Transverse colon (tissue), 4 donors: ENCODE data around the gene COPZ2. TPM values are rescaled to one million over a fixed set of nuclear protein-coding genes. Genes with fewer than 3 reads are reported as not detected.
A peak's percentile ranks its signal among the peaks of the same experiment; 100 is the strongest.

Experiments used
- DNase-seq: peaks from one replicate; pipeline ENCODE4 v3.0.0-alpha.2; 2019
- H3K27ac ChIP-seq, 4 donors: fragments of 200-600 bp; sonication (generic); 2 replicates each; pipeline ENCODE4 v1.5.1; 2016 to 2018; ENCODE audit warnings: inconsistent platforms in 4 of 4
- H3K27me3 ChIP-seq: fragments of 200-600 bp; sonication (generic); 2 replicates; pipeline ENCODE4 v1.5.1; 2017; ENCODE audit warnings: inconsistent platforms
- H3K36me3 ChIP-seq, 4 donors: fragments of 200-600 bp; sonication (generic); 2 replicates each; pipeline ENCODE4 v1.5.1; 2017 to 2019; ENCODE audit warnings: inconsistent platforms in 4 of 4
- H3K4me1 ChIP-seq, 4 donors: fragments of 200-600 bp; sonication (generic); 2 replicates each; pipeline ENCODE4 v1.5.1; 2017 to 2020; ENCODE audit warnings: inconsistent platforms in 4 of 4
- H3K4me3 ChIP-seq, 4 donors: fragments of 200-600 bp; sonication (generic); 1 replicate in 1 of 4; 2 replicates in 3 of 4; pipeline versions ENCODE4 v1.5.1 to v1.6.1; 2017 to 2019; ENCODE audit warnings: inconsistent platforms in 4 of 4
- H3K9me3 ChIP-seq, 2 donors: fragments of 200-600 bp; sonication (generic); 2 replicates each; pipeline ENCODE4 v1.5.1; 2017 to 2019; ENCODE audit warnings: inconsistent platforms in 2 of 2
- EP300 ChIP-seq: sonication (generic); formaldehyde crosslinking; IDR thresholded peaks from one replicate; pipeline ENCODE4 v1.6.1; 2017; ENCODE audit warnings: antibody characterized with exemption, low read depth
- POLR2A ChIP-seq: fragments of 450-650 bp; IDR thresholded peaks from one replicate; pipeline ENCODE4 v1.6.1; 2016; ENCODE audit warnings: antibody characterized with exemption, mild to moderate bottlenecking, moderate library complexity
- POLR2AphosphoS5 ChIP-seq, 3 donors: sonication (generic); formaldehyde crosslinking; IDR thresholded peaks; one replicate each; pipeline ENCODE4 v1.6.1; 2016; ENCODE audit warnings: antibody characterized with exemption in 3 of 3
- WGBS, 2 donors: methylation state at CpG; one replicate each; pipeline ENCODE4 v1.1.5; 2018; ENCODE audit warnings: low coverage in 1 of 2; 5-methylcytosine and 5-hydroxymethylcytosine counted together
- in situ Hi-C, 4 donors: fragments of 200-750 bp; cut with MboI; loops; one replicate each; pipeline versions ENCODE4 v1.15.0 to v1.15.1; 2017; ENCODE audit warnings: low sequenced_read_pairs in 3 of 4, low pct_ligation_motif_present in 1 of 4, low pct_unique_long_range_greater_than_20kb in 1 of 4
- intact Hi-C: fragments of 100-400 bp; cut with DNase I; formaldehyde crosslinking; loops from one replicate; pipeline ENCODE4 v1.15.1; 2023; ENCODE audit warnings: low total_unique reads
- total RNA-seq, 4 donors: library from RNA; depleted of rRNA; stranded (reverse); fragments of >200 nt; gene quantifications; one replicate each; pipeline ENCODE4 v1.1.0, GENCODE V29; 2016
- TF ChIP-seq, protein P1 (sequence below), 5 experiments: fragments of 200-600 bp in 3 of 5; fragments of 450-650 bp in 2 of 5; sonication (generic) in 3 of 5; IDR thresholded peaks; 1 replicate in 2 of 5; 2 replicates in 3 of 5; pipeline ENCODE4 v1.5.1; 2016 to 2017; ENCODE audit warnings: antibody characterized with exemption in 5 of 5, inconsistent platforms in 3 of 5, mild to moderate bottlenecking in 2 of 5, moderate library complexity in 1 of 5

COPZ2 gene
- total RNA-seq, 4 donors from 2014 or later = 6.0 to 11.2 (median 8.3) TPM

GRCh38 chr17:48056246-48056745 lies 18.7 kb upstream of the COPZ2 start:
- TF ChIP-seq POLR2A = no peak
- Histone ChIP-seq H3K9me3 (no peaks in the 10 kb centered on the region), H3K27ac (no peak overlapping the region), H3K36me3 (peaks cover 0 to 52% (median 22%) of the 10 kb centered on the region in 4 donors), H3K27me3 (no peaks in the 10 kb centered on the region), H3K4me1 (peaks cover 28 to 46% (median 42%) of the 10 kb centered on the region in 4 donors), H3K4me3 (no peak overlapping the region)
- WGBS, 2 donors = 93 to 97% methylated on average over 8 to 10 of the region's 10 CpGs
- intact Hi-C loops = no loop called here
- in situ Hi-C loops = no loop called here
- no peak for DNase-seq

DNA sequence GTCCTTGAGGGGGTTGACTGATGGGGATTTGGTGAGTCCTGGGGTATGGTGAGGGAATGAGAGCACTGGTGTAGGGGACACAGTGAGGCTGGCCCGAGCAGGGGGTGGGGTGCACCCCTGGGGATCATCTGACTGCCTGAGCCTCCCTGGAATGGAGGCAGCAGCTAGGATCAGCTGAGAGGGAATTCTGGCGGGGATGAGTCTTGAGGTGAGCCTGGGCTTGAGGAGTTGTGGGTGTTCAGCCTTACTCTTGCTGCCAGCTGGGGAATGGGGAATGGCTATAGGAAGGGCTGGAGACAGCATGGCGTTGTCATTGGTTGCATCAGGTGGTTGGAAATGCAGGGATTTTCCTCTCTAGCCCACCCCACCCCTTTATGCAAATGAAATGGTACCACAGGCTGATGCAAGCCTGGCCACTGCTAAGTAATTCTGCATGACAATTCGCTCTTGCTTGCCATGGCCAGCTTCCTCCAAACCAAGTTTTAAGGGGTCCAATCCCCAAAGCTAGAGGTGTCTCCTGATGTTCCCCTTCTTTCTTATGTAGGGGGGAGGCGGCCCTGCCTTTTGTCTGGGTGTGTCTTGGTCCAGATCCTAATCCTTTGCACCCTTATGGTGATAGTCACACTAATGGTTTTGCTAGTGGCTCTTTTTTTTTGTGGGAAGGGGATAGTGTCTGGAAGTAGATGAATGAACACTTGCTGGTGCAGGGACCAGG lies 18.1 kb upstream of the COPZ2 start:
- H3K4me3 ChIP-seq = no peak overlapping the region
- DNase-seq = no peak
- peak overlapping the region in 2 of 4 donors; percentile 27 to 99 for H3K27ac ChIP-seq
- peaks cover 0 to 49% (median 21%) of the 10 kb centered on the region in 4 donors for H3K36me3 ChIP-seq
- in situ Hi-C loops (no loop called here), intact Hi-C loops (no loop called here)
- H3K4me1 ChIP-seq = peaks cover 34 to 52% (median 49%) of the 10 kb centered on the region in 4 donors
- 71% methylated on average over 5 of the region's 5 CpGs; no CpG with 5 or more reads in 1 of the 2 donors for WGBS, 2 donors
- TF ChIP-seq EP300 (no peak), POLR2A (no peak), POLR2AphosphoS5 (IDR thresholded peaks at IDR 0.05) (no peak)
- TF ChIP-seq, protein P1, sequence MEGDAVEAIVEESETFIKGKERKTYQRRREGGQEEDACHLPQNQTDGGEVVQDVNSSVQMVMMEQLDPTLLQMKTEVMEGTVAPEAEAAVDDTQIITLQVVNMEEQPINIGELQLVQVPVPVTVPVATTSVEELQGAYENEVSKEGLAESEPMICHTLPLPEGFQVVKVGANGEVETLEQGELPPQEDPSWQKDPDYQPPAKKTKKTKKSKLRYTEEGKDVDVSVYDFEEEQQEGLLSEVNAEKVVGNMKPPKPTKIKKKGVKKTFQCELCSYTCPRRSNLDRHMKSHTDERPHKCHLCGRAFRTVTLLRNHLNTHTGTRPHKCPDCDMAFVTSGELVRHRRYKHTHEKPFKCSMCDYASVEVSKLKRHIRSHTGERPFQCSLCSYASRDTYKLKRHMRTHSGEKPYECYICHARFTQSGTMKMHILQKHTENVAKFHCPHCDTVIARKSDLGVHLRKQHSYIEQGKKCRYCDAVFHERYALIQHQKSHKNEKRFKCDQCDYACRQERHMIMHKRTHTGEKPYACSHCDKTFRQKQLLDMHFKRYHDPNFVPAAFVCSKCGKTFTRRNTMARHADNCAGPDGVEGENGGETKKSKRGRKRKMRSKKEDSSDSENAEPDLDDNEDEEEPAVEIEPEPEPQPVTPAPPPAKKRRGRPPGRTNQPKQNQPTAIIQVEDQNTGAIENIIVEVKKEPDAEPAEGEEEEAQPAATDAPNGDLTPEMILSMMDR (IDR thresholded peaks at IDR 0.05) = no peak
- H3K9me3 ChIP-seq = no peaks in the 10 kb centered on the region
- no peaks in the 10 kb centered on the region for H3K27me3 ChIP-seq

DNA sequence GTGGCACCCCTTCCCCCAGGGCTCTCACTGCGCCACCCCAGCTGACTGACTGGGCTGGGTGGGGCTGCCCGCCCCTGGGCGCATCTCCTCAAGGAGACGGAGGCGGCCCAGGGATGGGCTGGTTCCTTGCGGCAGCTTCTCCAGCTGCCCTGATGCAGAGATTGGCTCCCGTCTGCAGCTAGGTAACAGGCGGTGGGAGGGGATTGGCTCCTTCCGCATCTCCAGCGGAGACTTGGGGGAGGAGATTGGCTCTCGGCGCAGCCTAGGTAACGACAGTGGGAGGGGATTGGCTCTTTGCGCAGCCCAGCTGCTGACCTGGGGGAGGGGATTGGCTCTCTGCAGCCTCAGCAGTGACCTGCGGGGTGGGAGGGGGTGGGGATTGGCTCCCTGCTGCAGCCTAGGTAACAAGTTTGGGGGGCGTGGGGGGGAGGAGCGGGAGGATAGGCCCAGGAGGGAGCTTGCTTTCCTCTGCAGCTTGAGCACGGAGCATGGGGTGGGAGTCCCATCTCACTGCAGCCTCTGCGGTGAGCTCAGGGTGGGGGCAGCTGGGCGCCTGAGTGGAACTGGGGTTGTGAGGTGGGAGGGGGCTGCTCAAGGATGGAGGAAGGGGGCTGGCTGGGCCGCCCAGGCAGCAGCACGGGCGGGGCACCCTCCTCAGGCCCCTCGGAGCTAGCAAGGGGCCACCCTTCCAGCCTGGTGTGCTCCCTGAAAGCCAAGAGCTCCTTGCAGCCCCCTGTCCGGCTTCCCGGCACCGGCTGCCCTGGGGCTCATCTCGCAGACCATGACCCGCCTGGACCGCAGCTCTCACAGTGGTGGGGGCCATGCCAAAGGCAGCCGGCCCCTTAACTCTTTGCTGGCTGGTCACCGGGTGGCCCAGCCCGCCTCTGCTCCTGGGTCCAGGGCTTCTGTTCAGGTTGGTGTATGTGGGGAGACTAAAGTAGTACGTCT lies 16.9 kb upstream of the COPZ2 start:
- H3K27ac ChIP-seq = peak overlapping the region; percentile 97 to 99 (median 98)
- TF ChIP-seq EP300 (no peak), POLR2AphosphoS5 (IDR thresholded peaks at IDR 0.05) (no peak), POLR2A (no peak)
- TF ChIP-seq, protein P1 (IDR thresholded peaks at IDR 0.05) = no peak
- in situ Hi-C loops (no loop called here), intact Hi-C loops (no loop called here)
- no peaks in the 10 kb centered on the region for H3K27me3 ChIP-seq
- no peaks in the 10 kb centered on the region for H3K9me3 ChIP-seq
- H3K4me3 ChIP-seq = peak overlapping the region in 1 of 4 donors; percentile 87
- peaks cover 43 to 63% (median 60%) of the 10 kb centered on the region in 4 donors for H3K4me1 ChIP-seq
- H3K36me3 ChIP-seq = peaks cover 0 to 39% (median 18%) of the 10 kb centered on the region in 4 donors
- DNase-seq = peak; percentile 35
- WGBS, 2 donors = 80% methylated on average over 33 of the region's 34 CpGs; no CpG with 5 or more reads in 1 of the 2 donors

- Histone ChIP-seq H3K4me3 (peak overlapping the region in 1 of 4 donors; percentile 87), H3K4me1 (peaks cover 43 to 67% (median 63%) of the 10 kb centered on the region in 4 donors), H3K27ac (peak overlapping the region; percentile 97 to 99 (median 98)), H3K27me3 (no peaks in the 10 kb centered on the region), H3K36me3 (peaks cover 0 to 32% (median 14%) of the 10 kb centered on the region in 4 donors), H3K9me3 (no peaks in the 10 kb centered on the region)
- intact Hi-C loops = no loop called here
- TF ChIP-seq, protein P1 (IDR thresholded peaks at IDR 0.05) = no peak
- TF ChIP-seq POLR2AphosphoS5 (IDR thresholded peaks at IDR 0.05) = no peak
- no peak for TF ChIP-seq EP300
- no peak for TF ChIP-seq POLR2A
- in situ Hi-C loops = no loop called here
- 62% methylated on average over 6 of the region's 6 CpGs; no CpG with 5 or more reads in 1 of the 2 donors for WGBS, 2 donors
- DNase-seq = no peak
Observed at GRCh38 chr17:48053758-48054237, 16.2 kb upstream of the COPZ2 start.
